ENCODE measurements around the gene GPR68. TPM values are rescaled to one million over a fixed set of nuclear protein-coding genes. Genes with fewer than 3 reads are reported as not detected.

Gene GPR68
- total and polyA plus RNA-seq, 2 donors (not counting 1 experiment from before 2014, with no cell fraction given), result 0.31 to 0.34 TPM

- Histone ChIP-seq H3K27ac (ENCODE audit: low read length in 2 of 2) (no peak overlapping the region), H3K27me3 (replicated peaks in 1 of 4; ENCODE audit: control extremely low read depth in 1 of 4, control insufficient read depth in 3 of 4, insufficient read depth in 4 of 4, low read length in 3 of 4) (no peaks in the 10 kb centered on the region), H3K79me2 (ENCODE audit: control insufficient read depth, insufficient read depth, low read length) (peaks cover 26% of the 10 kb centered on the region), H3K9ac (ENCODE audit: low read length) (no peak overlapping the region), H3K4me2 (replicated peaks; ENCODE audit: low read depth, low read length, poor library complexity, severe bottlenecking) (no peak overlapping the region), H3K4me1 (ENCODE audit: control insufficient read depth in 2 of 2, insufficient read depth in 2 of 2, low read length in 2 of 2) (no peaks in the 10 kb centered on the region), H3K36me3 (replicated peaks in 1 of 2; ENCODE audit: control extremely low read depth in 1 of 2, control insufficient read depth in 1 of 2, extremely low read depth in 1 of 2, insufficient read depth in 2 of 2, low read length in 1 of 2) (peaks cover 38 to 95% of the 10 kb centered on the region in 2 experiments), H4K20me1 (ENCODE audit: control insufficient read depth, insufficient read depth, low read length, poor library complexity, severe bottlenecking) (peaks cover 24% of the 10 kb centered on the region), H2AFZ (ENCODE audit: insufficient read depth, low read depth, low read length, poor library complexity, severe bottlenecking) (no peak overlapping the region), H3K9me3 (ENCODE audit: control extremely low read depth in 1 of 3, control insufficient read depth in 2 of 3, insufficient read depth in 1 of 3, low read length in 2 of 3) (peaks cover 0 to 5% (median 0%) of the 10 kb centered on the region in 3 donors), H3K4me3 (ENCODE audit: control extremely low read depth in 1 of 5, extremely low read depth in 1 of 5, insufficient read depth in 1 of 5, low read depth in 2 of 5, low read length in 4 of 5) (no peak overlapping the region)
- 100% methylated on average over 2 of the region's 5 CpGs for WGBS (ENCODE audit: insufficient coverage)
- Mint-ChIP-seq H3K4me1 (no peaks in the 10 kb centered on the region), H3K27me3 (no peaks in the 10 kb centered on the region), H3K9me3 (ENCODE audit: insufficient read depth) (no peaks in the 10 kb centered on the region), H3K4me3 (no peak overlapping the region), H3K27ac (no peak overlapping the region)
- intact Hi-C loops (cut with micrococcal nuclease), result no loop called here
- ATAC-seq (ENCODE audit: low read depth) (no peak), DNase-seq (no peak)
- POLR2A ChIA-PET, result no interaction called here
- TF ChIP-seq EZH2 (IDR thresholded peaks at IDR 0.05; ENCODE audit: borderline replicate concordance, insufficient read depth, low read depth, low read length, poor library complexity, severe bottlenecking), result no peak
- no peak for TF ChIP-seq CTCF (IDR thresholded peaks at IDR 0.05)
- CTCF ChIA-PET, result interaction anchor here (3.1 to 16.1 kb wide), 2 partner anchors 11 to 101 kb away, joined by 15 to 449 read pairs; no protein-coding TSS in a partner anchor
Observed at GRCh38 chr14:91278383-91278715, 33.8 kb upstream of the GPR68 start.

- H4K20me1 ChIP-seq (ENCODE audit: control insufficient read depth, insufficient read depth, low read length, poor library complexity, severe bottlenecking), result peaks cover 29% of the 10 kb centered on the region
- H2AFZ ChIP-seq (ENCODE audit: insufficient read depth, low read depth, low read length, poor library complexity, severe bottlenecking), result no peak overlapping the region
- intact Hi-C loops (cut with micrococcal nuclease), result no loop called here
- H3K4me3 ChIP-seq (ENCODE audit: control extremely low read depth in 1 of 5, extremely low read depth in 1 of 5, insufficient read depth in 1 of 5, low read depth in 2 of 5, low read length in 4 of 5), result no peak overlapping the region
- Mint-ChIP-seq H3K4me3 (no peak overlapping the region), H3K27ac (no peak overlapping the region), H3K4me1 (no peaks in the 10 kb centered on the region), H3K27me3 (no peaks in the 10 kb centered on the region), H3K9me3 (ENCODE audit: insufficient read depth) (no peaks in the 10 kb centered on the region)
- no peaks in the 10 kb centered on the region for H3K27me3 ChIP-seq (replicated peaks in 1 of 4; ENCODE audit: control extremely low read depth in 1 of 4, control insufficient read depth in 3 of 4, insufficient read depth in 4 of 4, low read length in 3 of 4)
- H3K9me3 ChIP-seq (ENCODE audit: control extremely low read depth in 1 of 3, control insufficient read depth in 2 of 3, insufficient read depth in 1 of 3, low read length in 2 of 3), result peaks cover 0 to 3% (median 0%) of the 10 kb centered on the region in 3 donors
- no peak overlapping the region for H3K4me2 ChIP-seq (replicated peaks; ENCODE audit: low read depth, low read length, poor library complexity, severe bottlenecking)
- H3K4me1 ChIP-seq (ENCODE audit: control insufficient read depth in 2 of 2, insufficient read depth in 2 of 2, low read length in 2 of 2), result no peaks in the 10 kb centered on the region
- CTCF ChIA-PET, result interaction anchor here (0.8 to 16.1 kb wide), 4 partner anchors 8 to 101 kb away, joined by 3 to 449 read pairs (median 10); no protein-coding TSS in a partner anchor
- ATAC-seq (ENCODE audit: low read depth), result no peak
- H3K9ac ChIP-seq (ENCODE audit: low read length), result no peak overlapping the region
- POLR2A ChIA-PET, result no interaction called here
- no peak for DNase-seq
- WGBS (ENCODE audit: insufficient coverage), result 97% methylated on average over 27 of the region's 30 CpGs
- peaks cover 23% of the 10 kb centered on the region for H3K79me2 ChIP-seq (ENCODE audit: control insufficient read depth, insufficient read depth, low read length)
- peaks cover 35 to 95% of the 10 kb centered on the region in 2 experiments for H3K36me3 ChIP-seq (replicated peaks in 1 of 2; ENCODE audit: control extremely low read depth in 1 of 2, control insufficient read depth in 1 of 2, extremely low read depth in 1 of 2, insufficient read depth in 2 of 2, low read length in 1 of 2)
- TF ChIP-seq CTCF (IDR thresholded peaks at IDR 0.05) (no peak), EZH2 (IDR thresholded peaks at IDR 0.05; ENCODE audit: borderline replicate concordance, insufficient read depth, low read depth, low read length, poor library complexity, severe bottlenecking) (no peak)
- H3K27ac ChIP-seq (ENCODE audit: low read length in 2 of 2), result no peak overlapping the region
Observed at GRCh38 chr14:91277546-91278382, 33.3 kb upstream of the GPR68 start.
